Aorta (tissue), 5 donors: ENCODE measurements around the gene ZNF10. TPM values are rescaled to one million over a fixed set of nuclear protein-coding genes. Genes with fewer than 3 reads are reported as not detected.

Source experiments
- ATAC-seq: fragments of 200-7000 bp; cut with Tn5 transposase; one replicate; pipeline ENCODE4 v1.9.1; 2022; ENCODE audit warnings: moderate library complexity; ENCODE audit not compliant: low FRiP score
- DNase-seq, 2 donors: peaks; one replicate each; pipeline ENCODE4 v3.0.0-alpha.2; 2020
- H3K27ac ChIP-seq, 2 donors: one replicate each; pipeline ENCODE4 v1.5.1; 2013; ENCODE audit warnings: low read length in 2 of 2, mild to moderate bottlenecking in 2 of 2, moderate library complexity in 2 of 2, control low read depth in 1 of 2, inconsistent platforms in 1 of 2, low read depth in 1 of 2
- H3K27me3 ChIP-seq, 2 donors: one replicate each; pipeline ENCODE4 v1.6.1; 2013; ENCODE audit warnings: control low read depth in 1 of 2, low read length in 1 of 2, mild to moderate bottlenecking in 1 of 2, moderate library complexity in 1 of 2; ENCODE audit not compliant: insufficient read depth in 2 of 2, control insufficient read depth in 1 of 2
- H3K36me3 ChIP-seq, 2 donors: one replicate each; pipeline ENCODE4 v1.6.1; 2013; ENCODE audit warnings: control low read depth in 1 of 2, low read length in 1 of 2, mild to moderate bottlenecking in 1 of 2; ENCODE audit not compliant: insufficient read depth in 2 of 2, control insufficient read depth in 1 of 2
- H3K4me1 ChIP-seq, 2 donors: one replicate each; pipeline ENCODE4 v1.6.1; 2013; ENCODE audit warnings: low read length in 2 of 2, control low read depth in 1 of 2, mild to moderate bottlenecking in 1 of 2, moderate library complexity in 1 of 2; ENCODE audit not compliant: insufficient read depth in 2 of 2, control insufficient read depth in 1 of 2
- H3K4me3 ChIP-seq, 2 donors: one replicate each; pipeline ENCODE4 v1.5.1; 2013; ENCODE audit warnings: low read length in 2 of 2, control low read depth in 1 of 2, mild to moderate bottlenecking in 1 of 2
- H3K9me3 ChIP-seq: one replicate; pipeline ENCODE4 v1.6.1; 2013; ENCODE audit warnings: mild to moderate bottlenecking, low read length; ENCODE audit not compliant: control insufficient read depth
- WGBS, 2 donors: extraction: QIAGEN DNeasy Blood & Tissue Kit; methylation state at CpG; one replicate each; pipeline ENCODE4 v1.1.7; 2013; 5-methylcytosine and 5-hydroxymethylcytosine counted together
- intact Hi-C, 2 donors: fragments of 100-400 bp; cut with DNase I; formaldehyde crosslinking; loops; one replicate each; pipeline versions ENCODE4 v1.14.2 to v1.15.0; 2022
- polyA plus RNA-seq, 2 donors: library from polyadenylated mRNA; stranded (reverse); fragments of 200-250 nt; gene quantifications; one replicate each; pipeline ENCODE4 v1.2.3, GENCODE V29; 2013
- total RNA-seq, 2 donors: library from RNA; stranded (reverse); fragmentation: NEBNext Ultra II Directional; extraction: Animal tissue kit (Norgen Biotek cat#: 25700); gene quantifications; one replicate each; pipeline ENCODE4 v1.2.1, GENCODE V29; 2021
- donor health status: healthy with polysubstance abuse.
- donor health status: Bipolar disorder and iron deficiency.
- donor health status: DM: no; HTN: no; CAD: no.
- donor health status: DM: no; HTN: no; CAD: no.
- donor health status: DM: yes; HTN: yes; CAD: no.

Gene ZNF10
- total and polyA plus RNA-seq, 4 donors = 3.3 to 19.1 (median 15.5) TPM

DNA sequence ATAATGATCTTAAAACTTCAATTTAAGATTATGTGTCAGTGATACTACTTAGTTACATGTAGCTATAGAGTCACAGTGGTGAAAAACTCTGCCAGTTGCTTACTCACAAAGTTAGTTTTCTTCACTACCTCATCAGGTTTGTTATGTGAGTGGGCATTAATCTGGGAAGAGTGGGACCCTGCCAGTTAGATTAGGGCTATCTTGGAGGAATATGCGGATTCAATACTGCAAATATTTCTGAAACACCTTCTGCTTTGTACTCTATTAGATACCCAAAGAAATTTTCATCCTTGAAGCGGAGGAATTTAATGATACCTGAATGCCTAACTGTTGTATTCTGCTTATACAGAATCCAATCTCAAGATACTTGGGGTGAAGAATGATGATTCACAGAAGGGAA lies 76.0 kb downstream of the ZNF10 start:
- WGBS, 2 donors = 98 to 100% methylated on average over 2 of the region's 2 CpGs
- Histone ChIP-seq H3K4me3 (no peak overlapping the region), H3K27ac (no peak overlapping the region), H3K4me1 (no peaks in the 10 kb centered on the region), H3K36me3 (peaks cover 6 to 21% of the 10 kb centered on the region in 2 donors), H3K9me3 (peaks cover 36% of the 10 kb centered on the region), H3K27me3 (no peaks in the 10 kb centered on the region)
- ATAC-seq = no peak
- intact Hi-C loops = no loop called here
- DNase-seq = no peak

Other genes with a start within 250 kb of the ZNF10 start
- gene CHFR, start 243.0 kb upstream of the ZNF10 start, total RNA-seq = 10 to 100 TPM; 53.4 to 58.7 TPM
- gene CHFR, start 243.0 kb upstream of the ZNF10 start, polyA plus RNA-seq = 10 to 100 TPM in 1 of 2 donors, 1 to 10 TPM in 1; 9.1 to 36.5 TPM
- gene ZNF605, start 174.3 kb upstream of the ZNF10 start, total RNA-seq = 10 to 100 TPM; 13.7 to 19.4 TPM
- 1 to 10 TPM; 1.0 to 6.8 TPM for gene ZNF605, start 174.3 kb upstream of the ZNF10 start, polyA plus RNA-seq
- 10 to 100 TPM; 10.5 to 16.7 TPM for gene ZNF26, start 144.3 kb upstream of the ZNF10 start, total RNA-seq
- gene ZNF26, start 144.3 kb upstream of the ZNF10 start, polyA plus RNA-seq = 1 to 10 TPM in 1 of 2 donors, under 1 TPM in 1; 0.75 to 6.4 TPM
- gene ZNF84, start 93.1 kb upstream of the ZNF10 start, total RNA-seq = 10 to 100 TPM; 23.3 to 32.1 TPM
- 1 to 10 TPM; 9.1 to 9.5 TPM for gene ZNF84, start 93.1 kb upstream of the ZNF10 start, polyA plus RNA-seq
- 10 to 100 TPM; 13.2 to 18.0 TPM for gene ZNF140, start 49.7 kb upstream of the ZNF10 start, total RNA-seq
- gene ZNF140, start 49.7 kb upstream of the ZNF10 start, polyA plus RNA-seq = 10 to 100 TPM in 1 of 2 donors, 1 to 10 TPM in 1; 9.8 to 15.3 TPM
- 1 to 10 TPM; 3.5 to 4.9 TPM for gene ZNF891, start 353 bp upstream of the ZNF10 start, total RNA-seq
- gene ZNF891, start 353 bp upstream of the ZNF10 start, polyA plus RNA-seq = 1 to 10 TPM in 1 of 2 donors, under 1 TPM in 1; 0.50 to 1.2 TPM
- 10 to 100 TPM; 15.7 to 18.9 TPM for gene ZNF268, start 50.9 kb downstream of the ZNF10 start, total RNA-seq
- 1 to 10 TPM; 4.2 to 5.0 TPM for gene ZNF268, start 50.9 kb downstream of the ZNF10 start, polyA plus RNA-seq
- not detected for gene ANHX, start 105.2 kb downstream of the ZNF10 start, total RNA-seq
- not detected for gene ANHX, start 105.2 kb downstream of the ZNF10 start, polyA plus RNA-seq